Brain pericyte (primary cell): ENCODE measurements around the gene DHX35.
"Not testable (repeated sequence)": the region's sequence is repeated elsewhere in the genome, so short reads cannot be mapped to it uniquely, and the experiment has no call there.

Source experiments
- DNase-seq: peaks from one replicate; pipeline ENCODE4 v3.0.0-alpha.2; 2012; ENCODE audit warnings: low read depth, low spot score

DHX35 gene

DNA sequence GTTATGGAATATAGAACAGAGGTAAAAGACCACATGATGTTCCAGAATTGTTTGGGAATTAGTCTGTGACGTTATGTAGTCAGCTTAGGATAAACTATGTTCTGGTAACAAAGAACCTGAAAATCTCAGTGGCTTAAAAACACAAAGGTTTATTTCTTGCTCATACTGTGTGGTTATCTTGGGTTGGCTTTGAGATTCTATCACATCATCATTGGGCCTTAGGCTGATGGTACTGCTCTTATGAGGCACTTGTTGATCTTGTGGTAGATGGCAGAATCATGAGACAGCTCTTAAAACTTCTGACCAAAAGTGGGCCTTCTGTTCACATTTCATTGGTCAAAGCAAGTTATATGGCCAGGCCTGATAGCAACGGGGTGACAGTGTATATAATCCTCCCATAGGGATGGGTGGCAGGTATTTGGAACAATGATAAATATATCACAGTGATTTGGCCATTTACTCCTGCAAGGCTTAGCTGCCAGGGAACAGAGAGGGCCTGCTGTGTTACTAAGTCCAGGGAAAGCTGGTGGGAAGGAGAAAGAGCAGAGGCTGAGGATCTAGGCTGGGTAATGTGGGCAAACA, 13.5 kb downstream of the DHX35 start:
- no peak for DNase-seq

DNA sequence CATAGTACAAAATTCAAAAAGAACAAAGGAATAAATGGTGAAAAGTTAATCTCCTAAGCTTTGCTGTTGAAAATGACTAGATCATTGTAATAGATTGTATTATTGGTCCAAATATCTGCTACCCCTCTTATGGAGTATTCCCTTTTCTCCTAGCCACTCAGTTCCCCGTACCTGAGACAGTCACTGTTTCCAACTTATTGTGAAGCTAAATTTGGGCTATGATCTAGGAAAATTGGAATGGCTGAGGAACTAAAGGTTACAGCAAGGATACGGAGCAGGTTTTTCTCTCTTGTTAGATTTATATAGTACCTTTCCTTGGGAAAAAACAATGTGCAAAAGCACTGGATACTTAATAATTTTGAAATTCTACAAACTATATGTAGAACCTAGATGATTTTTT, 17.3 kb downstream of the DHX35 start:
- DNase-seq: no peak

DNA sequence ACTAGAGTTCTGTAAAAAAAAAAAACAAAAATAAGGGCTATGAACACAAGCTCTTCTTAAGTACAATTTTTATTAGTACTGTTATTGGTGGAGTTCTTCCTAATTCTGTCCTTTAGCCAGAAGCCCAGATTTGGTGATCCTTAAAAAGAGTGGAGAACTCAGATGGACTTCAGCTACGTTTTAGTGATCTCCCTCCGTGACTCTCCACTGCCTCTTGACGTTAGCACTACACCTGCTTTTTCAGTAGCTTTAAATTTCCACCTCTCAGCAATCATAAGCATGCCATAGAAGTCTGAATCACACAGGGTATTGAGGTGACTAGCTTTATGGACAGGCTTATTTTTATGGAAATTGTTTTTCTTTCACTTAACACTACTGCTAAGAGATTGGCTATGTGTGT, 17.7 kb downstream of the DHX35 start:
- no peak for DNase-seq

DNA sequence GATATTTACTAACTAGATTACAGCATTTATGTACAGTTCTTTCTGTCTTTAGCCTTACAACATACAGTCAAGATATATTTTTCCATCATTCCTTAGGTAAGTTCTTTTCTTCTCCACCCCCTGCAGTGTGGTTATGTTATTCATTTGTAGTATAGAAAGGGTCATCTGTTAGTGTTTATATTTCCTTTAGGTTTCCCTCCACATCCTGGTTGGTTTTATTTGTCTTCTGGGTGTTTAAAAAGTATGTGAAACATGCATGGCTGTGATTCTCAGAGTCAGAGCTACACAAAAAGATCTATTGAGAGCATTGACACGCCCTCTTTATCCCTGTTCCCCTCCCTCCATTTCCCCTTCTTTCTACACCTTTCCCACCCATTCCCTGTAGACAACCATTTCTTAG, 20.1 kb downstream of the DHX35 start:
- DNase-seq: no peak

DNA sequence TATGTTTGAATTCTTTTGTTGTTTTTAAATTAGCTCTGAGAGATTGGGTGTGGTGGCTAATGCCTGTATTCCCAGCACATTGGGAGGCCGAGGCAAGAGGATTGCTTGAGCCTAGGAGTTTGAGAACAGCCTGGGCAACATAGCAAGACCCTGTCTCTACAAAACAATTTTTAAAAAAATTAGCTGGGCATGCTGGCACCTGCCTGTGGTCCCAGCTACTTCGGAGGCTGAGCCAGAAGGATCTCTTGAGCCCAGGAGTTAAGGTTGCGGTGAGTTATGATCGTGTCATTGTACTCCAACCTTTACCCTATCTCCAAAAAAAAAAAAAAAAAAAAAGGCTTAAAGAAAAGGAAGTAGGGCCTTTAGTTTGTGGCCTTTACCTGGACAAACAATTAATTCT, 22.9 kb downstream of the DHX35 start:
- no peak for DNase-seq

DNA sequence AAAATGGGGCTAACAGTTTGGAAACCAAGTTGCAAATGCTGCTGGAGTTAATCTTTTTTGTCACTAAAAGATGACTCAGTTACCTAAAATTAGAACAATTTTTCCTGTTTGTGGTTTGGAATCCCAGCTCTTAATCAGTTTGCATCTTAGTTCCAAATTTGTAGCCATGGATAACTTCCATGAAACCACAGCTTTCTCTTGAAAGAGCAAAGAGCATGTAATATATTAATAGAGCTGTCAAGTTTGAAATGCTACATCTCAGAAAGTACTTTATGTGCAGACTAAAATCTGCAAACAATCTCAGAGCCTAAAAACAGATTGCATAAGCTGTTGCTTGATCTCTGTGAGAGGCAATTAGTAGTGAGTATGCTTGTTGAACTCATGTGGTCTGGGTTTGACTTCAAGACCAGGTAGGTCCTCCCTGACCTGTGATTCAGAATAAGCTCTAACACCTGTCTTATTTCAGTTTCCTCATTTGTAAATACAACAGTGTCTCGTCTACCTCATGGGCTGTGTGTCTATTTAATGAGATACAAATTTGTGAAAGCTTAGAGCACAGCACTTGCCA, 23.5 kb downstream of the DHX35 start:
- DNase-seq: no peak

DNA sequence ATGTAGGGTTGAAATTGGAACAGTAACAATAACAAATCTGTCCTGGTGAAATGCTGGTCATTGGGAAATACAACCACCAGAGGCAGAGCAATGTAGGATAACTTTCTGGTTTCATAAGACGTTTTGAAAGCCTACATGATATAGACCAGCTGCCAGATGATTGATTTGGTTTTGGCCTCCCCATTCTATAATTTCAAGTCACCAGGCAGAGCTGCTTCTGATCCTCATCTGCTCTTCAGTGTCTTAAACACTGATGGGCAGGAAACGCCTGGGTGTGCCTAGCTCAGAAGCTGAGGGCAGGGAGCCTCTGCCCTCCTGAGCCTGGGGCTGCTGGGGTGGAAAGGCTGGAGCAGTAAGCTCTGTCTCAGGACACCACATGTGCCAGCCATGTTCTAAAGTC, 24.5 kb downstream of the DHX35 start:
- DNase-seq: no peak

DNA sequence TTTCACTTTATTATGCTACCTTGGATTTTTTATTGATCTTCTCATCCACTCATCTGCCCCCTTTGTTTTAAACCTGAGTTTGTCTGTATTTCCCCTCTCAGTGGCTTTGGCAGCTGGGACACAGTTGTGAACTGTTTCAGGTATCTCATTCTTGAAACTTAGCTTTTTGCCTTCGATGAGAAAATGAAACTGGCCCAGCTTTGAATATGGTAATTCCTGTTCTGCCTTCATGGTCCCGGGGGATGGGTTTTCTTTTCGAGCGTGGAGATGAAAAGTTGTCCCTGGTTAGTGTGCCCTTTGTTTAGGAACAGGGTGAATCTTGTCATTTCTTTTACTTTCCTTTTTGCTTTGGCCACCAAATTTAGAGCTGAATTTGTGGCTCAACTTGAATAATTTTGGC, 25.6 kb downstream of the DHX35 start:
- no peak for DNase-seq

DNA sequence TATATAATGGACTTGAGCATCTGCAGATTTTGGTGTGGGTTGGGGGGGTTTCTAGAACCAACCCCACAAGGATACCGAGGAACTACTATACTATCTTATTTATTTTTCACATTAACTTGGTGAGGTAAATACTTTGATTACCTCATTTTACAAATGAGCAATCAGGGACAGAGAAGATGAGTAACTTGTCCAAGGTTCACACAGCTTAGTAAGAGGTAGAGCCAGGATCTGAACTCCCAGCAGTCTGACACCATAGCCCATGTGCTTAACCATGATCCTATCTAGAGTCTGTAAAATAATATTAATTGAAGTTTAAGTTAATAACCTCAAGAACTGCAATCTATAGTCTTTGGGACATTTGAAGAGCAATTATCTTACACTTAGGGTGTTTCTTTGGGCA, 28.6 kb downstream of the DHX35 start:
- no peak for DNase-seq

DNA sequence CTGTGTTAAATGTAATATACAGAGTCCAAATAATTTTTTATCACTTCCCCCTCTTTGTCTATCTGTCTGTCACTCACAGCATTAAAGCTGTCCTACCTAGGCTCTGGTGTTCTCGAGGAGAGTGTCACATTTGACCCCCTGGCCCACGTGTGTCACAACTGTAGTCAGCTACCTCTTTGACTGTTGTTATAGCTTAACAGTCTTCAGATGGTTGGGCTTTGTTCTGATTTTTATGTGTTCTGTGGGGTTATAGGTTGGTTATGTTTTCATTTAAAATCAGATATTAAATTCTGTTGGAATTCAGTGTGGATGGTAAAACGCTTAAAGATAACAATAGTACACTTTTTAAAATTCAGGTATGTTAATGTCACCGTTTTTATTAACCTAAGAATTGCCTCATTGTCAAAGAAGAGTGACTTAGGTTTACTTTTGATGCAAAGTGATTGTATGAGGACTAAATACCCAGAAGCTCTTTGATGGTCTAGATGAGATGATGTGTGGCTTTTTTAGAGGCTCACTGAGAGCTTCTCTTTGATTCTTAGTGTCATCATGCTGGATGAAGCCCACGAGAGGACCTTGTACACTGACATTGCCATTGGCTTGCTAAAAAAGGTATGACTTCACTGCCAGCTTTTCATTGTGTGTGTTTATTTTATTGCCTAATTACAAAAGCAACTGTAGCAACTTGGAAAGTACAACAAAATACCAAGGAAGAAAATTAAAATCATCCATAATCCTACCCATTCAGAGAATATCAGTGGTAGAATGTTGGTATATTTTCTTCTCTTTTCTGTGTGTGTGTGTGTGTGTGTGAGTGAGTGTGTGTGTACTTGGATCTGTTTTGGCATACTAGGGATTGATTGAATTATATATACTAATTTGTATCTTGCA, 29.9 kb downstream of the DHX35 start:
- no peak for DNase-seq

DNA sequence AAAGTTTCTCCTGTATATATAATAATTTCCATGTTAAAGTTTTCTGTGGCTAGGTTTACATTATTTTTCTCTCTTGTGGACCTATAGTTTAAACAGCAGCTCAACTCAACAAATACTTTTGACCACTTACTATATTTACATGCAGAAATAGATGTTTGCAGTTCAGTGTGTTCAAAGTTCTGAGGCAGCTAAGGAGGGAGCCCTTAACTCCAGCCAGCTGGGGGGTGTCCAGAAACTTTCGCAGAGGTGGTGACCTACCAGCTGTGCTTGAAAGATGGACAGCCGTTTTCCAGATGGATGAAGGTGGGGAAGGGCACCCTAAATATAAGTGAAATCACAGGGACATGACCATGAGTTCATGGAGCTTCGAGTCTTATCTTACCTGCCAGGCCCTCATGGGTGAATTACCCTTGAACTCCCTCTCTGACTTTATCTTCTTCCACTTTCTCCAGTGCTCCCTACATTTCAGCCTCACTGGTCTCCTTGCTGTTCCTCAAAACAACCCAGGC, 33.4 kb downstream of the DHX35 start:
- no peak for DNase-seq

DNA sequence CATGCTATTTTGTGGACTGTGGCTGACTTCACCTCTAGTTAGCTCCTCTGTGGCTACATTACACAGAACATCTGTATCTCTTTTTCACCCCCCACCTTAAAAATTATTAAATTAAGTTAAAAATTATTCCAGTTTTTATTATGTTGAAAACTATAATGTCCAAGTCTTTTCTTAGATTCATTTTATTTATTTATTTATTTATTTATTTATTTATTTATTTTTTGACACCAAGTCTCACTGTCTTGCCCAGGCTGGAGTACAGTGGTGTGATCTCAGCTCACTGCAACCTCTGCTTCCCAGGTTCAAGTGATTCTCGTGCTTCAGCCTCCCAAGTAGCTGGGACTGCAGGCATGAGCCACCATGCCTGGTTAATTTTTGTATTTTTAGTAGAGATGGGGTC, 34.7 kb downstream of the DHX35 start:
- not testable (repeated sequence) for DNase-seq

DNA sequence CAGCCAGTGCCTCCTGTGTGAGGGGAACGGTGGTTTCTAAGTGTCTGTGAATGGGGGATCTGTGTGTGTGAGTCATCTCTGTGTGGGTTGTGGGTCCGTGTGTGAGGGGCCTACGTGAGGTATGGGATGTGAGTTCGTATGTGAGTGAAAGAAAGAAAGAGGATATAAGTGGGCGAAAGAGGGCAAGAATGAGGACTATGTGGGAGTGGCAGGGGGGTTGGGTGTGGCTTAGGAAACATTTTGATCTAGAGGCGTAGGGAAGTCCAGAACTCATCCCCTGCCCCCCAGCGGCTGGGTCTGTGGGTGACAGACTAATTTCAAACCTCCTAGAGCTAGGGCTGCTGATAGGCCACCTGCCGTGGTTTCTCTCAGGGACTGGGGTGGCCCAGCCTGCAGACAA, 35.5 kb downstream of the DHX35 start:
- DNase-seq: no peak

DNA sequence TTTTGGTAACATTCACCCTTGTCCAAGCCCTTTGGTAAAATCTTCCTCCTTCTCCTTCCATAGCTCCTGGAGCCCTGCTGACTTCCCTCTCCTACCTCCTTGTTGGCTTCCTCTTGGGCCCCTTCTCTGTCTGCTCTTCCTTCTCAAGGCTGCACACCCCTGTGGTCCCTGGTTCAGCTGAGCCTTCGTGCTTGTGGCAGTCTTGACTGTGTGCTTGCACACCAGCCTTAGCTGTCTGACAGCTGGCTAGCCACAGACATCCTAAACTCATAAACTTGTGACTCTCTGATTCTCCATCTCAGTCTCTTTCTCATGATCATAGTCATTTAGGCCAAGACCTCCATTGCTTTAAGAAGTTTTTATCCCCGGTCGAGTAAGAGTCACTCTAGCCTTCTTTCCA, 37.1 kb downstream of the DHX35 start:
- DNase-seq: no peak

DNA sequence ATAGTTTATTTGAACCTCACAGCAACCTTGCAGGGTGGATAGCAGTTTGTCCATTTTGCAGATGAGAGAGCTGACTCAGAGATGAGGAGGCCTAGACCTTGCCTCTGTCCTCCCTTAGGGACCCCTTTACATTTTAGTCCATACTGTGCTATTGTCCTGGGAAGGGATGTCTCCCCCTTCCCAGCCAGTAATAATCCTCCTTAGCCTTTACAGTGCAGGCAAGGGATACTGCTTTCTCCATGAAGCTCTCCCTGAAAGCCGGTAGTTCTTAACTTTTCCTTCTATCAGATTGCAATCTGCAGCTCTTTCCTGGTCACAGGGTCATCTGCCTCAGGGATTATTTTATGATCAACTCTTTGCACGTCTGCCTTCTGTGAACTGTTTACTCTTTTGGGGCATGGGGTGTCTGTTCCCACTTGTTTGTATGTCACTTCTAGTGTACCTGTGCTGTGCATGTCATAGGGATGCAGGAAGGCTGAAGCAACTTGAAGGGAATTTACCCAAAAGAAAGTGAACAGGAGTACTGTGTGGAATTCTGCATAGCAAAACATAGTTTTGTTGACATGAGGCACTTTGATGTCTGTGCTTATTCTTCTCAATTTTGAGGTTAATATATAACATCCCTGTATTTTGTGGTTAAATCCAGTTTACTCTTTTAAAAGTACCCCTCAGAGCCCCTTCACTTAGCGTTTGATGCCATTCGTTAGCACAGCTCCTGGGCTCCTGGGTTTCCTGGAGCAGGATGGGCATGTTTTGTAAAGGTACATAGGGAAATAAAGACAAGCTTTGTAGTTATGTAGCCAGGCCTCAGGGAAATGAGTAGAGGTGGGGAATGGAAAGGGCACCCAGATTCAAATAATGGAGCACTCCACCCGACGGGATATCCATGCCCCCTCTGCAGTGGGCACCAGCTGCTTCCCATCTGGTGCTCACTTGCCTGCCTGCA, 38.1 kb downstream of the DHX35 start:
- DNase-seq: no peak

DNA sequence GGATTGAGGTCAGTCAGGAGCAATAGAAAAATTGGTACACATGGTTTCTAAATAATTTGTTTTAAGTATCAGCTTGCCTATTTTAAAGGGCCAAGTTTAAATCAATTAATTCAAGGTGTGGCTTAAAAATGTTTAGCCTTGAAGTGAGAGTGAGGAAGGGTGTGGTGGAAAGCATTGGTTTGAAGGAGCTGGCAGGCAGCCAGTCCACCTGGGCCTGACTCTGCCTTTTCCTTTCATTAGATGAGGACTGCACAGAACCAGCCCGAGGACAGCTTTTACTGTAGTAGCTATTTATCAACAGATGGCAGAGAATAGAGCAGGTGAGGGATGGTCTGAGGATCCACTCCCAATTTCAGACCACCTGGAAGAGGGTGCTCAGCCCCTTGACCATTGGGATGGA, 42.4 kb downstream of the DHX35 start:
- DNase-seq: no peak

DNA sequence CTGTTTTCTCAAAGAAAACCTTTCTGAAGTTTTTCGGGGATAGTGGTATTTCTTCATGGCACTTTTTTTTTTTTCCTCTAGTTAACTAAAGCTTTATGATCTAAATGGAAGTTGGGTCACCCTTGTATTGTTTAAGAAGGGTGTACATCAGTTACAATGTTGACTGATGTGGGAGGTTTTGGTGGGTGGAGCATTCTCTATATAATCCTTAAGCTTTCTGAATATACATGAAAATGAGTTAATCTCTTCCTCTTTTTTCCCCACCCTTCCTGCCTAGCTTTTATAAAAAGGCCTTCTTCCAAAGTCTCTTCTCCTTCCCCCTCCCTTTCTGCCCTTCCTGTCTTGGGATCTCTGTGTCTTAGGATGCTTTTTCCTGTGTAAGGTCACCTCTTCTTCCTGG, 47.2 kb downstream of the DHX35 start:
- DNase-seq: no peak

DNA sequence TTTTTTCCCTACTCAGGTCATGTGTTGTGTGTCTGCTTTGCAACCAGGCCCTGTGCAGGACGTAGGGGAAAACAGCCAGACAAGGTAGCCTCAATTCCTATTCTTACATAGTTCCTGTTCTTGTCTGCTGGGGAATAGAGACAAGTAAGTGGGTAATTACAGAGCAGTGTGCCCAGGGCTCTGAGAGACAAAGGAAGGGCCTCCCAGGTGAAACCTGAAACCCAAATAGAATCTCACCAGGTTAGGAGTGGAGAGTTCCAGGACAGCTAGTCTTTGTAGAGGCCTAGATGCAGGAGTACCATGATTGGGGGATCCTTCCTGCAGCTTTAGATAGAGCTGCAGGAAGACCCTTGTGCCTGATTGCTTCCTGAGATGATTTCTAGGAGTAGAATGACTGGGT, 48.4 kb downstream of the DHX35 start:
- DNase-seq: no peak

DNA sequence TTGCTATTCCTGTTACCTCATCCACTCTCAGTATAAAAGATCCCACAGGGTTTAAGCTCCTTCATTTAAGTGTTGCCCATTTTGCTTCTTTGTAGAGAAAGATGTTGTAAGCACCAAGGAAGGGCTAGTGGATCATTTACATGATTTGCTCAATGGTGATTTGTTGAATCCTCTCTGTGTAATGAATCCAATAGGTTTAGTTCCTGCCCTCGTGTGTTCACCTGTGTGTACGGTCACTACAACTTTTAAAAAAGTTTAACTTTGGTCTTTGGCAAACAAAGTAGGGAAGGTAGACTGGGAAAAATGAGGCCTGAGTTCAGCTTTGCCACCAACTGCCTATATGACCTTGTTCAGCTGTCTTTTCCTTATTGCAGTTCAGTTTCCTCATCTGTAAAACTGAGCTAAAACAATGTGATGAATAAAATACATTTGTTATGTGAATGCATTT, 51.5 kb downstream of the DHX35 start:
- no peak for DNase-seq

DNA sequence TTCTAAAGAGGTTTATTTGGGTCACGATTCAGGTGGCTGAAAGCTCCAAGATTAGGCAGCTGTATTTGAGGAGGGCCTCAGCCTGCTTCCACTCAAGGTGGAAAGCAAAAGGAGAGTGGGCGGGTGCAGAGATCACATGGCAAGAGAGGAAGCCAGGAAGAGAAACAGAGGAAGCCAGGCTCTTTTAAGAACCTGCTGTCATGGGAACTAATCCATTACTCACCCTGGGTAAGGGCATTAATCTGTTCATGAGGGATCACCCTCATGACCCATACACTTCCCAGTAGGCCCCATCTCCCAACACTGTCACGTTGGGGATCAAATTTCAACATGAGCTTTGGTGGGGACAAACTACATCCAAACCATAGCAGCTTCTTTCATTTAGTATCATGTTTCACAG, 53.9 kb downstream of the DHX35 start:
- DNase-seq: no peak

DNA sequence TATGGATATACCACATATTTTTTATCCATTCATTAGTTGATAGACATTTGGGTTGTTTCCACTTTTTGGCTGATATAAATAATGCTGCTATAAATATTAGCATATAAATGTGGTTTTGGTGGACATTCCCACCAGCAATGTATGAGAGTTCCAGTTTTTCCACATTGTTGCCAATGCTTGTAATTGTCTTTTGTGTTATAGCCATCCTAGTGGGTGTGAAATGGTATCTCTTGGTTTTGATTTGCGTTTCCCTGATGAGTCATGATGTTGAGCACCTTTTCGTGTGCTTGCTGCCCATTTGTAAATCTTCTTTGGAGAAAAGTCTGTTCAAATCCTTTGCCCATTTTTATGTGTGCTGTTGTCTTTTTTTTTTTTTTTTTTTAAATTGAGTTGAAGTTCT, 54.4 kb downstream of the DHX35 start:
- no peak for DNase-seq

DNA sequence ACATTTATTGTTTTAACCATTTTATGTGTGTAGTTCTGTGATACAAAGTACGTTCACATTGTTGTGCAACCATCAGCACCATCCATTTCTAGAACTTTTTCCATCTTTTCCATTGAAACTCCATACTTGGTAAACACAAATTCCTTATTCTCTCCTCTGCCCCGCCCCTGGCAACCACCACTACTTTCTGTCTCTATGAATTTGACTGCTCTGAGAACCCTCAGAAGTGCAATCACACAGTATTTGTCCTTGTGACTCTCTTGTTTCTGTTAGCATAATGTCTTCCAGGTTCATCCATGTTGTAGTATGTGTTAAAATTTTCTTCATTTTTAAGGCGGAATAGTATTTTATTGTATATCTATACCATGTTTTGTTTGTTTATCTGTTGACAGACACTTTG, 56.9 kb downstream of the DHX35 start:
- DNase-seq: no peak
